GM12874 (cell line): Measurements from ENCODE around the gene FGGY.

Source experiments
- CTCF ChIP-seq: IDR thresholded peaks from 2 replicates; pipeline ENCODE4 v1.5.1; 2011; ENCODE audit warnings: low read depth, mild to moderate bottlenecking, control low read depth, low read length, moderate library complexity; ENCODE audit not compliant: insufficient read depth

Gene FGGY

GRCh38 chr1:59421232-59421920 lies 124.5 kb downstream of the FGGY start:
- no peak for TF ChIP-seq CTCF

GRCh38 chr1:59422921-59423575 lies 126.2 kb downstream of the FGGY start:
- TF ChIP-seq CTCF = no peak

DNA sequence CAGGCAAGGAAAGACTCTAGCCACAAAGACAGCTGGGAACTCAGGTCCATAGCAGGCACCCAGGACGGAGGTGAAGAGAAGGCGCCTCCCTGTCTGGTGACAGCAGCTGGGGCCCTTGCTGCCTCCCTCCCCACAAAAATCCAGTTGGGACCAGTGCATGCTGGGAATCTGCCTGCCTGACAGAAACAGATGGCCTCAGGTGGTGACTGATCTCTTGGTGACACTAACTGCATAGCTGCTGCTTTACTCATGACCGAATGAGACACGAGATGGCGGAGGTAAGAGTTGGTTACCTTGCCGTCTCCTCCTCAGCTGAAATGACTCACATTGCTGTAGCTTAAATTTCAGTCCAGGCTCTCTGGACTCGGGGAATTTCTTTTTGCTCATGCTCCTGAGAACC lies 130.3 kb downstream of the FGGY start:
- no peak for TF ChIP-seq CTCF

GRCh38 chr1:59427784-59428183 lies 130.9 kb downstream of the FGGY start:
- TF ChIP-seq CTCF = no peak

GRCh38 chr1:59428828-59429227 lies 131.9 kb downstream of the FGGY start:
- no peak for TF ChIP-seq CTCF

DNA sequence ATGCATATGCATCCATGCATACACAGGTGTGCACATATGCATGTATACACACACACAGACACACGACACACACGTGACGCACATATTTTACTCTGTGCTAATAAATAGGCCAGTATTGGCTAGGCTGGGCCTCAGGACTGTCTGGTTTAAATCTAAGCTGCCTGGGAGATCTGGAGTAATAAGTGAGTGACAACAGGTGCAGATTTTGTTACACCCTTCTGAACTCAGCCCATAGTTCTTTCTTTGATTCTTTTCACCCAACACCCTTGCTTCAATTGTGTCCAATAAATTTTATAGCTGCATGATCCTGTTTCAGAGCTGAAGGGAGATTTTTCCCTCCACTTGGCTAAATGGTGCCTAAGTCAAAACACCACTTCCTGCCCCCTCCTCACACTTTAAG lies 132.8 kb downstream of the FGGY start:
- TF ChIP-seq CTCF = no peak

DNA sequence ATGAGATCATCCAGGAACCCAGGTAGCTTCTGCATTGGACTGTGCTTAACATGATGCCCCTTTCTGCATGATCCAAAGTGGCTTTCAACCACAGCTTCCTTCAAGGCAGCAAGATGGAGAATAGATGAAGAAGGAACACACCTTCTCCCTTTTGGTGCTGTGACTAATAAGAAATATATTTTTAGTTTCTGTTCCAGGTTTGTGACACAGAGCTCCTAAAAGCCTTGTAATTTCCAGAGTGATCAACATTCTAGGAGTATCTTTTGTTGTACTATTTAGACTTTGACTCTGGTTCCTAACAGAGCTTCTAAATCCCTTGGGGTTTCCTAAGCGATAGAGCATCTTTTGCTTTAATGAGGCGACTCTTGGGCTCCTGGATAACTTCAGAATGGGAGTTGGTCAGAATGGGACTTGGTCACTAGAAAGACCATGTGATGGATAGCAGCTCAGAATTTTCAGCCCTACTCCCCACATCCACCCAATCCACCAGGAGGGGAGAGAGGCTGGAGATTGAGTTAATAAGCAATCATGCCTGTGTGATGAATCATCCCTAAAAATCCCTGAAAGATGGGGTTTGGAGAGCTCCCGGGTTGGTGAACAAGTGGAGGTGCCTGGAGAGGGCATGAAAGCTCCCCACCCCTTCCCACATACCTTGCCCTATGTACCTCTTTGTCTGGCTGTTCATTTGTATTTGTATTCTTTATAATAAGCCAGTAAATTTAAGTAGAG lies 134.8 kb downstream of the FGGY start:
- no peak for TF ChIP-seq CTCF
